HEK293 (cell line): Measurements from ENCODE around the gene SPATA16.
A peak's percentile ranks its signal among the peaks of the same experiment; 100 is the strongest.

ENCODE experiments used
- CTCF ChIA-PET: fragments of 350-600 bp; formaldehyde crosslinking; extraction: SDS; loops from one replicate; lab custom pipeline; 2021; ENCODE audit warnings: antibody characterized with exemption; lab: Yijun Ruan, JAX
- POLR2A ChIA-PET: fragments of 300-600 bp; formaldehyde crosslinking; extraction: SDS; loops from one replicate; lab custom pipeline; 2020; ENCODE audit warnings: antibody characterized with exemption, inconsistent platforms; lab: Yijun Ruan, JAX
- H3K27ac ChIP-seq: fragments of 200-500 bp; sonication (Bioruptor generic); 2 replicates; pipeline ENCODE4 v1.5.1; 2014; ENCODE audit warnings: low read depth, low read length, control low read depth, inconsistent platforms; ENCODE audit errors: extremely low read depth
- H3K36me3 ChIP-seq, 2 experiments: fragments of 200-500 bp in 1 of 2; sonication (Bioruptor generic) in 1 of 2; 1 replicate in 1 of 2; 2 replicates in 1 of 2; pipeline ENCODE4 v1.5.1; 2014 to 2017; ENCODE audit warnings: inconsistent platforms in 2 of 2, low read length in 2 of 2; ENCODE audit not compliant: control insufficient read depth in 2 of 2, insufficient read depth in 1 of 2
- H3K4me1 ChIP-seq: fragments of 200-500 bp; sonication (Bioruptor generic); 2 replicates; pipeline ENCODE4 v1.5.1; 2014; ENCODE audit warnings: mild to moderate bottlenecking, low read length, inconsistent platforms; ENCODE audit not compliant: control insufficient read depth, insufficient read depth
- H3K4me3 ChIP-seq: 2 replicates; pipeline ENCODE4 v1.5.1; 2011; ENCODE audit warnings: low read depth, mild to moderate bottlenecking, control low read depth, low read length, moderate library complexity
- H3K9me3 ChIP-seq: fragments of 200-500 bp; sonication (Bioruptor generic); 2 replicates; pipeline ENCODE4 v1.5.1; 2014; ENCODE audit warnings: low read depth, low read length, inconsistent platforms; ENCODE audit not compliant: control insufficient read depth, insufficient read depth
- FEZF1 ChIP-seq: fragments of 450-650 bp; formaldehyde crosslinking; IDR thresholded peaks from 2 replicates; pipeline ENCODE4 v1.5.1; 2016; ENCODE audit warnings: missing biosample characterization, missing genetic modification characterization
- MEIS1 ChIP-seq: sonication (generic); formaldehyde crosslinking; IDR thresholded peaks from 2 replicates; pipeline ENCODE4 v1.8.1; 2022; ENCODE audit warnings: missing genetic modification reagents, mild to moderate bottlenecking, borderline replicate concordance
- MYNN ChIP-seq: fragments of 450-650 bp; formaldehyde crosslinking; IDR thresholded peaks from 2 replicates; pipeline ENCODE4 v1.5.1; 2016; ENCODE audit warnings: missing biosample characterization, missing genetic modification characterization, borderline replicate concordance
- RBAK ChIP-seq: fragments of 450-650 bp; formaldehyde crosslinking; IDR thresholded peaks from 2 replicates; pipeline ENCODE4 v1.5.1; 2016; ENCODE audit warnings: missing biosample characterization, missing genetic modification characterization
- SETDB1 ChIP-seq: IDR thresholded peaks from one replicate; pipeline ENCODE4 v1.6.1; 2017; ENCODE audit warnings: mild to moderate bottlenecking, low read length, moderate library complexity, mixed read lengths; ENCODE audit not compliant: insufficient read length
- TCF7L2 ChIP-seq: IDR thresholded peaks from 2 replicates; pipeline ENCODE4 v1.6.1; 2011; ENCODE audit warnings: low read depth, mild to moderate bottlenecking, inconsistent platforms, low read length, moderate library complexity, borderline replicate concordance
- TRIM28 ChIP-seq: IDR thresholded peaks from 2 replicates; pipeline ENCODE4 v1.6.1; 2011; ENCODE audit warnings: low read length, control low read depth, borderline replicate concordance
- ZBTB1 ChIP-seq: fragments of 450-650 bp; formaldehyde crosslinking; IDR thresholded peaks from 2 replicates; pipeline ENCODE4 v1.5.1; 2016; ENCODE audit warnings: missing biosample characterization, missing genetic modification characterization
- ZBTB10 ChIP-seq: fragments of 450-650 bp; formaldehyde crosslinking; IDR thresholded peaks from 2 replicates; pipeline ENCODE4 v1.5.1; 2016; ENCODE audit warnings: missing biosample characterization, missing genetic modification characterization
- ZIC2 ChIP-seq: fragments of 450-650 bp; formaldehyde crosslinking; IDR thresholded peaks from 2 replicates; pipeline ENCODE4 v1.5.1; 2016; ENCODE audit warnings: missing biosample characterization, missing genetic modification characterization
- ZNF248 ChIP-seq: fragments of 450-650 bp; formaldehyde crosslinking; IDR thresholded peaks from 2 replicates; pipeline ENCODE4 v1.5.1; 2017; ENCODE audit warnings: missing biosample characterization, missing genetic modification characterization
- ZNF341 ChIP-seq: fragments of 450-650 bp; formaldehyde crosslinking; IDR thresholded peaks from 2 replicates; pipeline ENCODE4; 2016; ENCODE audit warnings: low read depth, missing biosample characterization, missing genetic modification characterization
- ZNF362 ChIP-seq: fragments of 450-650 bp; formaldehyde crosslinking; IDR thresholded peaks from 2 replicates; pipeline ENCODE4 v1.5.1; 2016; ENCODE audit warnings: missing biosample characterization, missing genetic modification characterization
- ZNF366 ChIP-seq: fragments of 450-650 bp; formaldehyde crosslinking; conservative IDR thresholded peaks from 2 replicates; pipeline ENCODE4 v1.5.1; 2016; ENCODE audit warnings: missing biosample characterization, missing genetic modification characterization
- ZNF48 ChIP-seq: fragments of 450-650 bp; formaldehyde crosslinking; IDR thresholded peaks from 2 replicates; pipeline ENCODE4 v1.5.1; 2016; ENCODE audit warnings: missing biosample characterization, missing genetic modification characterization
- ZNF514 ChIP-seq: fragments of 450-650 bp; formaldehyde crosslinking; IDR thresholded peaks from 2 replicates; pipeline ENCODE4 v1.5.1; 2016; ENCODE audit warnings: missing biosample characterization, missing genetic modification characterization
- ZNF623 ChIP-seq: fragments of 450-650 bp; formaldehyde crosslinking; IDR thresholded peaks from 2 replicates; pipeline ENCODE4 v1.5.1; 2016; ENCODE audit warnings: missing biosample characterization, missing genetic modification characterization
- ZNF626 ChIP-seq: fragments of 450-650 bp; sonication (Bioruptor Pico); formaldehyde crosslinking; IDR thresholded peaks from 2 replicates; pipeline ENCODE4 v1.5.1; 2018; ENCODE audit warnings: missing biosample characterization, missing genetic modification characterization, inconsistent platforms
- ZSCAN4 ChIP-seq: fragments of 450-650 bp; formaldehyde crosslinking; IDR thresholded peaks from 2 replicates; pipeline ENCODE4 v1.5.1; 2017; ENCODE audit warnings: missing biosample characterization, missing genetic modification characterization
- TF ChIP-seq, protein P1 (sequence below): fragments of 450-650 bp; formaldehyde crosslinking; IDR thresholded peaks from 2 replicates; pipeline ENCODE4 v1.5.1; 2017; ENCODE audit warnings: missing biosample characterization, missing genetic modification characterization
- TF ChIP-seq, protein P2 (sequence below): fragments of 450-650 bp; formaldehyde crosslinking; IDR thresholded peaks from 2 replicates; pipeline ENCODE4 v1.5.1; 2016; ENCODE audit warnings: missing biosample characterization, missing genetic modification characterization, borderline replicate concordance

Gene SPATA16

DNA sequence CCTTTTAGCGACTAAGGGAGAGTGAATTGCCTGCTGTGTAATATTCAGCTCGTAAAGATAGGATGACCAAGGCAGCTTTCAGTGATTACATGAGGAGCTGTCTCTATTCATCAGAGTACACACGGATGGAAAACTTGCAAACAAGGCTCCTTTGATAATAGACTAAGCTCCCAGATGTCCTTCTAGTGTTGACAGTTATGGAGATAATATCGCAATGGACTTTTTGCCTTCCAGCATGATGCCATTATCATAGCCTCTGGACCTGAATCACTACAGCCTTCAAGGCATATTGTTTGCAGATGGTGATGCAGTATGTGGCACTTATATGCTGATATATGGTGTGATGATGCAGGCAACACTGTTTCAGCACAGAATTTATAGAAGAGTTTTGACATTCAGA lies 296.6 kb downstream of the SPATA16 start:
- TF ChIP-seq FEZF1 (tag by site-specific recombination) (peak; percentile 52; the same call in 1 of the 2 replicates), TRIM28 (peak; percentile 63; the same call in 1 of the 2 replicates), SETDB1 (peak; percentile 17), MYNN (tag by site-specific recombination) (no peak), MEIS1 (CRISPR knock-in tag) (no peak), TCF7L2 (peak; percentile 93; the same call in 1 of the 2 replicates), RBAK (no peak), ZBTB1 (tag by site-specific recombination) (no peak), ZBTB10 (tag by site-specific recombination) (no peak)
- TF ChIP-seq, protein P1, sequence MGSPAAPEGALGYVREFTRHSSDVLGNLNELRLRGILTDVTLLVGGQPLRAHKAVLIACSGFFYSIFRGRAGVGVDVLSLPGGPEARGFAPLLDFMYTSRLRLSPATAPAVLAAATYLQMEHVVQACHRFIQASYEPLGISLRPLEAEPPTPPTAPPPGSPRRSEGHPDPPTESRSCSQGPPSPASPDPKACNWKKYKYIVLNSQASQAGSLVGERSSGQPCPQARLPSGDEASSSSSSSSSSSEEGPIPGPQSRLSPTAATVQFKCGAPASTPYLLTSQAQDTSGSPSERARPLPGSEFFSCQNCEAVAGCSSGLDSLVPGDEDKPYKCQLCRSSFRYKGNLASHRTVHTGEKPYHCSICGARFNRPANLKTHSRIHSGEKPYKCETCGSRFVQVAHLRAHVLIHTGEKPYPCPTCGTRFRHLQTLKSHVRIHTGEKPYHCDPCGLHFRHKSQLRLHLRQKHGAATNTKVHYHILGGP (tag by site-specific recombination) = no peak
- Histone ChIP-seq H3K27ac (no peak overlapping the region), H3K4me1 (no peaks in the 10 kb centered on the region), H3K4me3 (no peak overlapping the region), H3K36me3 (no peaks in the 10 kb centered on the region), H3K9me3 (no peaks in the 10 kb centered on the region)
- ChIA-PET POLR2A (no interaction called here), CTCF (interaction anchor here (0.7 kb wide), 1 partner anchor 357 kb away, joined by 3 read pairs; no protein-coding TSS in a partner anchor)

GRCh38 chr3:172840913-172841312 lies 300.1 kb downstream of the SPATA16 start:
- peak; percentile 86 for TF ChIP-seq ZNF366 (tag by site-specific recombination)
- TF ChIP-seq, protein P2, sequence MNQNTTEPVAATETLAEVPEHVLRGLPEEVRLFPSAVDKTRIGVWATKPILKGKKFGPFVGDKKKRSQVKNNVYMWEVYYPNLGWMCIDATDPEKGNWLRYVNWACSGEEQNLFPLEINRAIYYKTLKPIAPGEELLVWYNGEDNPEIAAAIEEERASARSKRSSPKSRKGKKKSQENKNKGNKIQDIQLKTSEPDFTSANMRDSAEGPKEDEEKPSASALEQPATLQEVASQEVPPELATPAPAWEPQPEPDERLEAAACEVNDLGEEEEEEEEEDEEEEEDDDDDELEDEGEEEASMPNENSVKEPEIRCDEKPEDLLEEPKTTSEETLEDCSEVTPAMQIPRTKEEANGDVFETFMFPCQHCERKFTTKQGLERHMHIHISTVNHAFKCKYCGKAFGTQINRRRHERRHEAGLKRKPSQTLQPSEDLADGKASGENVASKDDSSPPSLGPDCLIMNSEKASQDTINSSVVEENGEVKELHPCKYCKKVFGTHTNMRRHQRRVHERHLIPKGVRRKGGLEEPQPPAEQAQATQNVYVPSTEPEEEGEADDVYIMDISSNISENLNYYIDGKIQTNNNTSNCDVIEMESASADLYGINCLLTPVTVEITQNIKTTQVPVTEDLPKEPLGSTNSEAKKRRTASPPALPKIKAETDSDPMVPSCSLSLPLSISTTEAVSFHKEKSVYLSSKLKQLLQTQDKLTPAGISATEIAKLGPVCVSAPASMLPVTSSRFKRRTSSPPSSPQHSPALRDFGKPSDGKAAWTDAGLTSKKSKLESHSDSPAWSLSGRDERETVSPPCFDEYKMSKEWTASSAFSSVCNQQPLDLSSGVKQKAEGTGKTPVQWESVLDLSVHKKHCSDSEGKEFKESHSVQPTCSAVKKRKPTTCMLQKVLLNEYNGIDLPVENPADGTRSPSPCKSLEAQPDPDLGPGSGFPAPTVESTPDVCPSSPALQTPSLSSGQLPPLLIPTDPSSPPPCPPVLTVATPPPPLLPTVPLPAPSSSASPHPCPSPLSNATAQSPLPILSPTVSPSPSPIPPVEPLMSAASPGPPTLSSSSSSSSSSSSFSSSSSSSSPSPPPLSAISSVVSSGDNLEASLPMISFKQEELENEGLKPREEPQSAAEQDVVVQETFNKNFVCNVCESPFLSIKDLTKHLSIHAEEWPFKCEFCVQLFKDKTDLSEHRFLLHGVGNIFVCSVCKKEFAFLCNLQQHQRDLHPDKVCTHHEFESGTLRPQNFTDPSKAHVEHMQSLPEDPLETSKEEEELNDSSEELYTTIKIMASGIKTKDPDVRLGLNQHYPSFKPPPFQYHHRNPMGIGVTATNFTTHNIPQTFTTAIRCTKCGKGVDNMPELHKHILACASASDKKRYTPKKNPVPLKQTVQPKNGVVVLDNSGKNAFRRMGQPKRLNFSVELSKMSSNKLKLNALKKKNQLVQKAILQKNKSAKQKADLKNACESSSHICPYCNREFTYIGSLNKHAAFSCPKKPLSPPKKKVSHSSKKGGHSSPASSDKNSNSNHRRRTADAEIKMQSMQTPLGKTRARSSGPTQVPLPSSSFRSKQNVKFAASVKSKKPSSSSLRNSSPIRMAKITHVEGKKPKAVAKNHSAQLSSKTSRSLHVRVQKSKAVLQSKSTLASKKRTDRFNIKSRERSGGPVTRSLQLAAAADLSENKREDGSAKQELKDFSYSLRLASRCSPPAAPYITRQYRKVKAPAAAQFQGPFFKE (tag by site-specific recombination) = no peak
- Histone ChIP-seq H3K9me3 (no peaks in the 10 kb centered on the region), H3K4me3 (no peak overlapping the region), H3K36me3 (no peaks in the 10 kb centered on the region), H3K27ac (no peak overlapping the region), H3K4me1 (no peaks in the 10 kb centered on the region)
- ChIA-PET CTCF (no interaction called here), POLR2A (no interaction called here)

DNA sequence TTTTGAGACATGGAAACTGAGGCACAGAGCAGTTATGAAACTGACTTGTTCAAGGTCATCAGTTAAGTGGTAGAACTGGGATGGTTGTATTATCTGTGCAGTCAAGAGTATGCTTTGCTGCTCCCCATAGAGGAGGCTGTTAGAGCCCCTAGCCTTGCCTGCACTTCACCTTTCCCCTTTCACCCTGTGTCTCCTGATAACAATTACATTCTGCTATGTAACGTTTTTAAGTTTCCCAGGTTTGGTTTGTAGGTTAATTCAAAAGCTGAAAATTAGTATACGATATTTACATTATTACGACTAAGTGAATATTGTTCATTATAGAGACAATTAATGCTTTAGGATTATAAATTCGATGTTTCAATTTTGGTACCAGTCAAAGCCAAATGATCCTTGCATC lies 300.6 kb downstream of the SPATA16 start:
- Histone ChIP-seq H3K36me3 (no peaks in the 10 kb centered on the region), H3K9me3 (no peaks in the 10 kb centered on the region), H3K27ac (no peak overlapping the region), H3K4me3 (no peak overlapping the region), H3K4me1 (no peaks in the 10 kb centered on the region)
- ChIA-PET POLR2A (no interaction called here), CTCF (no interaction called here)
- no peak for TF ChIP-seq ZNF341 (tag by site-specific recombination)
- no peak for TF ChIP-seq ZNF626
- no peak for TF ChIP-seq ZIC2 (tag by site-specific recombination)
- no peak for TF ChIP-seq ZNF623 (tag by site-specific recombination)
- no peak for TF ChIP-seq ZNF248
- TF ChIP-seq ZNF48 (tag by site-specific recombination) = no peak
- TF ChIP-seq ZNF514 = no peak
- TF ChIP-seq ZSCAN4 (tag by site-specific recombination) = no peak
- TF ChIP-seq ZNF362 = no peak
